Activated T-helper 2 cell treated with anti-CD3 and anti-CD28 coated beads, Interferon-gamma antibody, Interleukin-2, Interleukin-4, amounts not matched to agents 10 μg/mL and 5 μg/mL and 100 μg/mL, durations not matched to agents 14 hours and 24 hours and 36 hours (primary cell): ENCODE data around the gene NPIPB13. TPM values are rescaled to one million over a fixed set of nuclear protein-coding genes. Genes with fewer than 3 reads are reported as not detected.
"Not testable (repeated sequence)": the region's sequence is repeated elsewhere in the genome, so short reads cannot be mapped to it uniquely, and the experiment has no call there.

Experiments used
- DNase-seq: peaks from one replicate; pipeline ENCODE4 v3.0.0; 2021; ENCODE audit warnings: low spot score
- H3K27ac Mint-ChIP-seq: one replicate; pipeline ENCODE4 v1.8.0; 2021; ENCODE audit warnings: mixed read lengths
- H3K27me3 Mint-ChIP-seq: one replicate; pipeline ENCODE4 v1.8.0; 2021; ENCODE audit warnings: low read depth, mixed read lengths
- H3K36me3 Mint-ChIP-seq: one replicate; pipeline ENCODE4 v1.8.0; 2021; ENCODE audit warnings: low read depth, mixed read lengths
- H3K4me1 Mint-ChIP-seq: one replicate; pipeline ENCODE4 v1.8.0; 2021; ENCODE audit warnings: low read depth, mixed read lengths
- H3K4me3 Mint-ChIP-seq: one replicate; pipeline ENCODE4 v1.8.0; 2021; ENCODE audit warnings: low read depth, mild to moderate bottlenecking, moderate library complexity, mixed read lengths
- H3K9me3 Mint-ChIP-seq: one replicate; pipeline ENCODE4 v1.8.0; 2021; ENCODE audit warnings: mixed read lengths
- intact Hi-C: fragments of 100-400 bp; cut with micrococcal nuclease; formaldehyde crosslinking; loops from one replicate; pipeline ENCODE4 v1.15.1; 2023
- total RNA-seq: library from RNA; stranded (reverse); gene quantifications from 2 replicates; pipeline ENCODE4 v1.2.3, GENCODE V29; 2022

Gene NPIPB13
- total RNA-seq, result 14.9 and 16.8 TPM in 2 replicates

- H3K4me1 Mint-ChIP-seq, H3K4me3 Mint-ChIP-seq, H3K9me3 Mint-ChIP-seq, H3K27ac Mint-ChIP-seq, intact Hi-C loops, H3K27me3 Mint-ChIP-seq, H3K36me3 Mint-ChIP-seq, DNase-seq: not testable (repeated sequence)
Measured at GRCh38 chr16:30248379-30248778, at the start of gene NPIPB13. TSS of gene NPIPB13 (minus strand) at chr16:30248479. CDS start at chr16:30245573, 2,906 bp downstream.

- H3K4me1 Mint-ChIP-seq, H3K27me3 Mint-ChIP-seq, H3K4me3 Mint-ChIP-seq, DNase-seq, H3K27ac Mint-ChIP-seq, H3K9me3 Mint-ChIP-seq, H3K36me3 Mint-ChIP-seq, intact Hi-C loops: not testable (repeated sequence)
Measured at GRCh38 chr16:30282357-30282756, 34.1 kb upstream of the NPIPB13 start.

GRCh38 chr16:30278523-30278922, 30.2 kb upstream of the NPIPB13 start:
- H3K4me3 Mint-ChIP-seq, intact Hi-C loops, H3K4me1 Mint-ChIP-seq, H3K36me3 Mint-ChIP-seq, H3K27ac Mint-ChIP-seq, H3K27me3 Mint-ChIP-seq, DNase-seq, H3K9me3 Mint-ChIP-seq: not testable (repeated sequence)

- H3K27ac Mint-ChIP-seq, intact Hi-C loops, H3K36me3 Mint-ChIP-seq, H3K4me3 Mint-ChIP-seq, H3K27me3 Mint-ChIP-seq, H3K4me1 Mint-ChIP-seq, H3K9me3 Mint-ChIP-seq: not testable (repeated sequence)
- peak; percentile 6 for DNase-seq
Measured at GRCh38 chr16:30217082-30217481, 31.2 kb downstream of the NPIPB13 start.

- H3K27ac Mint-ChIP-seq, DNase-seq, H3K4me1 Mint-ChIP-seq, H3K27me3 Mint-ChIP-seq, H3K36me3 Mint-ChIP-seq, H3K9me3 Mint-ChIP-seq, H3K4me3 Mint-ChIP-seq, intact Hi-C loops: not testable (repeated sequence)
Measured at GRCh38 chr16:30211414-30211813, 36.9 kb downstream of the NPIPB13 start.

GRCh38 chr16:30209032-30209431, 39.2 kb downstream of the NPIPB13 start:
- H3K27me3 Mint-ChIP-seq, H3K4me1 Mint-ChIP-seq, intact Hi-C loops, H3K36me3 Mint-ChIP-seq, H3K4me3 Mint-ChIP-seq, H3K27ac Mint-ChIP-seq, H3K9me3 Mint-ChIP-seq: not testable (repeated sequence)
- DNase-seq, result peak; percentile 10

GRCh38 chr16:30207063-30207704, 41.1 kb downstream of the NPIPB13 start:
- DNase-seq, intact Hi-C loops, H3K9me3 Mint-ChIP-seq, H3K27me3 Mint-ChIP-seq, H3K27ac Mint-ChIP-seq, H3K36me3 Mint-ChIP-seq, H3K4me3 Mint-ChIP-seq, H3K4me1 Mint-ChIP-seq: not testable (repeated sequence)

GRCh38 chr16:30206252-30206651, 42.0 kb downstream of the NPIPB13 start:
- H3K27me3 Mint-ChIP-seq, H3K27ac Mint-ChIP-seq, intact Hi-C loops, H3K36me3 Mint-ChIP-seq, H3K4me1 Mint-ChIP-seq, H3K4me3 Mint-ChIP-seq, DNase-seq, H3K9me3 Mint-ChIP-seq: not testable (repeated sequence)

GRCh38 chr16:30205541-30206236, 42.6 kb downstream of the NPIPB13 start:
- H3K4me3 Mint-ChIP-seq, H3K27ac Mint-ChIP-seq, H3K36me3 Mint-ChIP-seq, intact Hi-C loops, H3K4me1 Mint-ChIP-seq, DNase-seq, H3K9me3 Mint-ChIP-seq, H3K27me3 Mint-ChIP-seq: not testable (repeated sequence)

- H3K4me1 Mint-ChIP-seq, H3K4me3 Mint-ChIP-seq, H3K36me3 Mint-ChIP-seq, H3K9me3 Mint-ChIP-seq, intact Hi-C loops, H3K27ac Mint-ChIP-seq, H3K27me3 Mint-ChIP-seq, DNase-seq: not testable (repeated sequence)
Measured at GRCh38 chr16:30199608-30200343, 48.5 kb downstream of the NPIPB13 start.

- not testable (repeated sequence) for H3K9me3 Mint-ChIP-seq, H3K4me1 Mint-ChIP-seq
Measured at GRCh38 chr16:30199049-30199448, 49.2 kb downstream of the NPIPB13 start, which contains the start of gene SULT1A3. TSS of gene SULT1A3 (plus strand) at chr16:30199255. CDS start at chr16:30200729, 1,474 bp downstream.

More at GRCh38 chr16:30199049-30199448, 49.2 kb downstream of the NPIPB13 start, which contains the start of gene SULT1A3:
- H3K27me3 Mint-ChIP-seq, intact Hi-C loops, H3K27ac Mint-ChIP-seq, DNase-seq, H3K4me3 Mint-ChIP-seq, H3K36me3 Mint-ChIP-seq: not testable (repeated sequence)
